Measurements from ENCODE around the gene TRIL.

TRIL gene

DNA sequence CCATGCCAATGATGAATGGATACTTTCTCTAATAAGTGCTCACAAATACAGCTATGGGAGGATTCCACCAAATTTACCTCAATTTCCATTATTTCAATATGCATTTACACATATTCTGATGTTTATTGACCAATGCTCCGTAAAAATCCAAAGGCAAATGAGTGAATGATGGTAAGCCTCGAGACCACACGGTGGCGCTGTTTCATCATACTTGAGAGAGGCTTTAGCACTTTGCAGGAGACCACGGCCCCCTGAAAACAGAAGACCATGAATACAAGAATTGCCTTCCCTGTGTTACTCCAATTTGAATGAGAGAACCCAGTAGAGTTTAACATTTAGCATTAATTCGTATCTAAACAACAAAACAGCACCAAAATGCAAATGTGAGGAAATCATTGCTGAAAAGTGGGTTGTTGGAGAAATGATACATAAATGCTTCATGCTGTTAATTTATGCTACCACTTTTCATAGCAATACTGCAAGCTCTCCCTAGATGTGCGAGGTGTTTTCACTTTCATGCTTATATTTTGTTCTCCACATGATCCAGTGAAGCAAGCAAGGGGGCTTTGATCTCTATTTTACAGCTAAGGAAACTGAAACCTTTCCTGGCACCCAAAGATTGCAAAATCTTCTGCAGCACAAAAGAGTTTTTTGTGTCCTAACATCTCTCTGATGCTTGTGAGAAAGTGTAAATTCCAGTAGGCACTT, 35.4 kb downstream of the TRIL start:
- Histone ChIP-seq H3K36me3 (ENCODE audit: control insufficient read depth, insufficient read depth, low read length) (no peaks in the 10 kb centered on the region), H3K4me1 (ENCODE audit: control insufficient read depth, insufficient read depth, low read length, poor library complexity, severe bottlenecking) (peaks cover 5% of the 10 kb centered on the region)
- DNase-seq: peak in 2 of 3 donors; percentile 11 to 27

DNA sequence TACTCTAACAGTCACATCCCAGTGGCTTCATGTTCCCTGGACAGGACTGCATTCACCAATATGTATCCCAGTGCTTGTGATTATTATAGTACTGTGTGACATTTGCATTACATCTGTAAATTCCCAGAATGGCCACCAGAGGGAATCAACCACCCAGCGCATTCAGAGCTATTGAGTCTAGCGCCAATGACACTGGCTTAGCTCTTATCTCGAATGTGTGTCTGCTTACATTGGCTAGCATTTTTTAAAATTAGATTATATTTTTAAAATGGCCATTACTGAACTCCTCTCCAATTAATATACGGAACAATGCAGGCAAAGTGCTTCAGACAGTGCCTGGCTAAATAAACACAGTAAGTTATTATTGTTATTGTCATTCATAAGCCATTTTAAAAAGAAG, 36.3 kb downstream of the TRIL start:
- H3K27me3 ChIP-seq (replicated peaks; ENCODE audit: control insufficient read depth, insufficient read depth, low read length, poor library complexity, severe bottlenecking): no peaks in the 10 kb centered on the region
- peak in 1 of 3 donors; percentile 2 for DNase-seq
- H3K27ac ChIP-seq (ENCODE audit: insufficient read depth, low read length, poor library complexity, severe bottlenecking): no peak overlapping the region
- H3K36me3 ChIP-seq (ENCODE audit: control insufficient read depth, insufficient read depth, low read length): no peaks in the 10 kb centered on the region
- no peak overlapping the region for H3K4me3 ChIP-seq (ENCODE audit: insufficient read depth, low read depth, low read length, poor library complexity, severe bottlenecking)
- H3K4me1 ChIP-seq (ENCODE audit: control insufficient read depth, insufficient read depth, low read length, poor library complexity, severe bottlenecking): peaks cover 4% of the 10 kb centered on the region
- no peaks in the 10 kb centered on the region for H3K9me3 ChIP-seq (ENCODE audit: control insufficient read depth, low read length)

More for the DNA sequence above, 35.4 kb downstream of the TRIL start:
- no peaks in the 10 kb centered on the region for H3K27me3 ChIP-seq (replicated peaks; ENCODE audit: control insufficient read depth, insufficient read depth, low read length, poor library complexity, severe bottlenecking)
- no peaks in the 10 kb centered on the region for H3K9me3 ChIP-seq (ENCODE audit: control insufficient read depth, low read length)
- H3K4me3 ChIP-seq (ENCODE audit: insufficient read depth, low read depth, low read length, poor library complexity, severe bottlenecking): no peak overlapping the region
- H3K27ac ChIP-seq (ENCODE audit: insufficient read depth, low read length, poor library complexity, severe bottlenecking): no peak overlapping the region

- no peak overlapping the region for H3K27ac ChIP-seq (ENCODE audit: insufficient read depth, low read length, poor library complexity, severe bottlenecking)
- H3K4me1 ChIP-seq (ENCODE audit: control insufficient read depth, insufficient read depth, low read length, poor library complexity, severe bottlenecking): no peaks in the 10 kb centered on the region
- no peaks in the 10 kb centered on the region for H3K36me3 ChIP-seq (ENCODE audit: control insufficient read depth, insufficient read depth, low read length)
- H3K27me3 ChIP-seq (replicated peaks; ENCODE audit: control insufficient read depth, insufficient read depth, low read length, poor library complexity, severe bottlenecking): no peaks in the 10 kb centered on the region
- no peak for DNase-seq
- no peak overlapping the region for H3K4me3 ChIP-seq (ENCODE audit: insufficient read depth, low read depth, low read length, poor library complexity, severe bottlenecking)
- H3K9me3 ChIP-seq (ENCODE audit: control insufficient read depth, low read length): no peaks in the 10 kb centered on the region
These were observed 37.7 kb downstream of the TRIL start for GRCh38 chr7:28920424-28920823.

GRCh38 chr7:28919510-28919909, 38.6 kb downstream of the TRIL start:
- DNase-seq: no peak
- Histone ChIP-seq H3K27me3 (replicated peaks; ENCODE audit: control insufficient read depth, insufficient read depth, low read length, poor library complexity, severe bottlenecking) (no peaks in the 10 kb centered on the region), H3K9me3 (ENCODE audit: control insufficient read depth, low read length) (no peaks in the 10 kb centered on the region), H3K36me3 (ENCODE audit: control insufficient read depth, insufficient read depth, low read length) (no peaks in the 10 kb centered on the region), H3K4me3 (ENCODE audit: insufficient read depth, low read depth, low read length, poor library complexity, severe bottlenecking) (no peak overlapping the region), H3K27ac (ENCODE audit: insufficient read depth, low read length, poor library complexity, severe bottlenecking) (no peak overlapping the region), H3K4me1 (ENCODE audit: control insufficient read depth, insufficient read depth, low read length, poor library complexity, severe bottlenecking) (no peaks in the 10 kb centered on the region)

DNA sequence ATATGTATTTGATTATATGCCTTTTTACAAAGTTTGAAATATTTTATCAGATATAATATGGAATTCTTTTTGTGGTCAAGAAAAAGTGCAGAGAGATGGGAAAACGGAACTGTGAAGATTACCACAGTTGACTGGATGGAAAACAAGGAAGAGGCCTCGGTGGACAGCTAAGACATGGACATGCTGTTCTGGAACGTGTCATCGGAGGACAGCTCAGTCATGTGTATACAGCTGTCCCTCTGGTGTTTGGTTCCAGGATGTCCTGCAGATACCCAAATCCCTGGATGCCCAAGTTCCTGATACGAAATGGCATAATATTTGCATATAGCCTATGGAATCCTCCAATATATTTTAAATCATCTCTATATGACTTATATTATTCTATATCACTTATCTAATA, 49.4 kb downstream of the TRIL start:
- Histone ChIP-seq H3K36me3 (ENCODE audit: control insufficient read depth, insufficient read depth, low read length) (no peaks in the 10 kb centered on the region), H3K27me3 (replicated peaks; ENCODE audit: control insufficient read depth, insufficient read depth, low read length, poor library complexity, severe bottlenecking) (no peaks in the 10 kb centered on the region), H3K4me1 (ENCODE audit: control insufficient read depth, insufficient read depth, low read length, poor library complexity, severe bottlenecking) (no peaks in the 10 kb centered on the region), H3K9me3 (ENCODE audit: control insufficient read depth, low read length) (no peaks in the 10 kb centered on the region), H3K4me3 (ENCODE audit: insufficient read depth, low read depth, low read length, poor library complexity, severe bottlenecking) (no peak overlapping the region), H3K27ac (ENCODE audit: insufficient read depth, low read length, poor library complexity, severe bottlenecking) (no peak overlapping the region)
- no peak for DNase-seq

DNA sequence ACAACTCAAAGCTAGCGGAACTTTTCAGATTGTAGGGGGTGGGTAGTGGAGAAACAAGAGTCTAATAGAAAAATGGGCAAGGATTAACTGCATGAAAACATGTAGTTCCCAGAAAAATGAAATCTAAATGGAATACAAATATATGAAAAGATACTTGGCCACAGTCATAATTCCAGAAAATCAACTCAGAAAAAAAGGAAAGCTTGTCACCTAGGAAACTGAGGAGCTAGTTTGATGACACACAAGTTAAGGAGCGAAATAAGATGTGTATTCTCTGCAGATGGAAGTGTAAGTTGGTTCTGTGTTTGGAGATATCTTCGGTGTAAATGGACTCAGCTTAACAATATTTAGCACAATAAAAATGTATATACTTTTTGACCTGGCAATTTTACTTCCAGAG, 52.7 kb downstream of the TRIL start:
- no peaks in the 10 kb centered on the region for H3K27me3 ChIP-seq (replicated peaks; ENCODE audit: control insufficient read depth, insufficient read depth, low read length, poor library complexity, severe bottlenecking)
- no peaks in the 10 kb centered on the region for H3K4me1 ChIP-seq (ENCODE audit: control insufficient read depth, insufficient read depth, low read length, poor library complexity, severe bottlenecking)
- H3K27ac ChIP-seq (ENCODE audit: insufficient read depth, low read length, poor library complexity, severe bottlenecking): no peak overlapping the region
- no peak for DNase-seq
- no peak overlapping the region for H3K4me3 ChIP-seq (ENCODE audit: insufficient read depth, low read depth, low read length, poor library complexity, severe bottlenecking)
- no peaks in the 10 kb centered on the region for H3K9me3 ChIP-seq (ENCODE audit: control insufficient read depth, low read length)
- H3K36me3 ChIP-seq (ENCODE audit: control insufficient read depth, insufficient read depth, low read length): no peaks in the 10 kb centered on the region

DNA sequence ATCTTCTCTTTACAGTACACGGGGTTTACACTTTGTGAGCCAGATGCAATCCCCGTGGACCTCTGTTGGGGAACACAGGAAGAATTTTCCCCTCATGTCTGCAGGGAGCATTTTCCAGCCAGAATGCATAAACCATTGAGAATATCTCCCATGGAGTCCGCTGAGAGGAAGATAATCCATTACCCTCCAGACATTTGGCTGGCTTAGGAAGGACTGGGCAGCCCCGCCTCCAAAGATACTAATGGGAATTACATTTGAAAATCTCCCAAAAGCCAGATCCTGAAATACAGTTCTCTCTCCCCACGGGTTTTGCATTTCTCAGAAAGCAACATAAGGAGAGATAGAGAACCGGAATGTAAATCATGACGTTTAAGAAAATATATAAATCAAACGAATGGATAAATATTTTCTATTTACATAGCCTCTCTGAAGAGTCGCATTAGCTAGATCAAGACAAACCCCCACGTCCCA, 53.5 kb downstream of the TRIL start:
- no peaks in the 10 kb centered on the region for H3K9me3 ChIP-seq (ENCODE audit: control insufficient read depth, low read length)
- H3K4me1 ChIP-seq (ENCODE audit: control insufficient read depth, insufficient read depth, low read length, poor library complexity, severe bottlenecking): no peaks in the 10 kb centered on the region
- no peaks in the 10 kb centered on the region for H3K36me3 ChIP-seq (ENCODE audit: control insufficient read depth, insufficient read depth, low read length)
- H3K4me3 ChIP-seq (ENCODE audit: insufficient read depth, low read depth, low read length, poor library complexity, severe bottlenecking): no peak overlapping the region
- H3K27ac ChIP-seq (ENCODE audit: insufficient read depth, low read length, poor library complexity, severe bottlenecking): no peak overlapping the region
- no peaks in the 10 kb centered on the region for H3K27me3 ChIP-seq (replicated peaks; ENCODE audit: control insufficient read depth, insufficient read depth, low read length, poor library complexity, severe bottlenecking)
- no peak for DNase-seq

DNA sequence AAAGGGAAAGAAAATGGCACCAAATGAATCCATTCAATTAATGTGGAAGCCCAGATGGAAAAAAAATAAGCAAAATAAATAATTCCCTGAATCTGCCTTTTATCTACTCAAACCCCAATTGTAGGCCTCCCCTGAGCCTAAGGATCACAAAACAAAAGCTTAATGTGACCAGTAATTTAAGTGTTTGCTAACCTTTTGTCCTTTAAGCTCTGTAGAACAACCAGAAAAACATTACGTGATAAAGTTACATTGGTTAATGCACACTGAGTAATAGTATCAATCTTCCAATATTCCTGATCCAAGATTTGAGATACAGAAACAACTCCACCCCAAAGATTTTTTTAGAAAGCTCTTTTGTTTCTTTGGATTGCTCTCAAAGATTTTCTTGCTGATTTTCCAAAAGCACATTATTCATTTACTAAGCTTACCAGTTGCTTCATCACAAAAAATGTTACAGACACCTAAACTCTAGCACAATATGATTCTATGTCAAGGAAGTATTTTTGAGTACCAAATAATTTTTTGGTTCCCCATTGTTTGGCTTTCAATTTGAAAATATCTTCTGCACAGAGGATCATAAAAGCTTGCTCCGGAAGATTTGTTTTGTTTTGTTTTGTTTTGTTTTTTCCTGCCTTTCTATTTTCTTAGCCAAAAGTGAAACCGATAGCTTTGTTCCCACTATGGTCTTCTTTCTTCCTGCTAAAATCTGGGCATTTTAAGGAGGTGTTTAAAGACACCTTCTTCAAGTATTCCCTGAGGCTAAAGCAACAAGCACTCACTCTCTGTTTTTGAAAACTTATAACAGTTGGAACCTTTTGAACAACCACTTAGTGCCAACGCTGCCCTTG, 54.2 kb downstream of the TRIL start:
- Histone ChIP-seq H3K27me3 (replicated peaks; ENCODE audit: control insufficient read depth, insufficient read depth, low read length, poor library complexity, severe bottlenecking) (no peaks in the 10 kb centered on the region), H3K36me3 (ENCODE audit: control insufficient read depth, insufficient read depth, low read length) (no peaks in the 10 kb centered on the region), H3K9me3 (ENCODE audit: control insufficient read depth, low read length) (no peaks in the 10 kb centered on the region), H3K4me1 (ENCODE audit: control insufficient read depth, insufficient read depth, low read length, poor library complexity, severe bottlenecking) (no peaks in the 10 kb centered on the region), H3K4me3 (ENCODE audit: insufficient read depth, low read depth, low read length, poor library complexity, severe bottlenecking) (no peak overlapping the region), H3K27ac (ENCODE audit: insufficient read depth, low read length, poor library complexity, severe bottlenecking) (no peak overlapping the region)
- DNase-seq: no peak
